Thoracic aorta (tissue), 2 donors: ENCODE data around the gene ABCA12. TPM values are rescaled to one million over a fixed set of nuclear protein-coding genes. Genes with fewer than 3 reads are reported as not detected.

Source experiments
- ATAC-seq: fragments of 150-250 bp; one replicate; pipeline ENCODE4 v1.8.0; 2017; ENCODE audit warnings: low read depth; ENCODE audit not compliant: insufficient number of reproducible peaks, low FRiP score
- DNase-seq: peaks from one replicate; pipeline ENCODE4 v3.0.0-alpha.2; 2020; ENCODE audit warnings: low spot score
- H3K27ac ChIP-seq, 2 donors: fragments of 200-600 bp; sonication (generic); 1 replicate in 1 of 2; 2 replicates in 1 of 2; pipeline ENCODE4 v1.5.1; 2016; ENCODE audit warnings: mild to moderate bottlenecking in 2 of 2, moderate library complexity in 2 of 2
- H3K27me3 ChIP-seq: fragments of 200-600 bp; sonication (generic); replicated peaks from 2 replicates; pipeline ENCODE4 v1.6.0; 2016; ENCODE audit warnings: mild to moderate bottlenecking; ENCODE audit not compliant: insufficient read depth
- H3K36me3 ChIP-seq: fragments of 200-600 bp; sonication (generic); one replicate; pipeline ENCODE4 v1.5.1; 2016
- H3K4me1 ChIP-seq, 2 donors: fragments of 200-600 bp; sonication (generic); 1 replicate in 1 of 2; 2 replicates in 1 of 2; pipeline versions ENCODE4 v1.5.1 to v1.6.0; 2016; ENCODE audit warnings: low read depth in 2 of 2, mild to moderate bottlenecking in 1 of 2; ENCODE audit not compliant: control insufficient read depth in 1 of 2
- H3K4me3 ChIP-seq: fragments of 200-600 bp; sonication (generic); 2 replicates; pipeline ENCODE4 v1.5.1; 2016; ENCODE audit warnings: mild to moderate bottlenecking
- H3K9me3 ChIP-seq: fragments of 200-600 bp; sonication (generic); 2 replicates; pipeline ENCODE4 v1.5.1; 2016
- CTCF ChIP-seq: fragments of 200-600 bp; sonication (generic); IDR thresholded peaks from one replicate; pipeline ENCODE4 v1.5.1; 2019; ENCODE audit warnings: antibody characterized with exemption
- total RNA-seq, 2 donors: library from RNA; depleted of rRNA; stranded (reverse); fragments of >200 nt; gene quantifications; one replicate each; pipeline versions ENCODE4 v1.1.0 to v1.2.3, GENCODE V29; 2016

Gene ABCA12
- total RNA-seq, 2 donors from 2014 or later = 0.14 TPM; not detected in 1

GRCh38 chr2:215156453-215156852, 18.0 kb upstream of the ABCA12 start:
- DNase-seq = no peak
- TF ChIP-seq CTCF = no peak
- no peaks in the 10 kb centered on the region for H3K27me3 ChIP-seq

GRCh38 chr2:215149894-215150293, 11.5 kb upstream of the ABCA12 start:
- ATAC-seq = no peak
- no peak overlapping the region for H3K27ac ChIP-seq

More at GRCh38 chr2:215156453-215156852, 18.0 kb upstream of the ABCA12 start:
- Histone ChIP-seq H3K36me3 (no peaks in the 10 kb centered on the region), H3K4me1 (no peaks in the 10 kb centered on the region), H3K9me3 (no peaks in the 10 kb centered on the region), H3K4me3 (no peak overlapping the region), H3K27ac (no peak overlapping the region)
- no peak for ATAC-seq

GRCh38 chr2:215149486-215149885, 11.1 kb upstream of the ABCA12 start:
- TF ChIP-seq CTCF = no peak

More at GRCh38 chr2:215149894-215150293, 11.5 kb upstream of the ABCA12 start:
- no peaks in the 10 kb centered on the region for H3K9me3 ChIP-seq
- H3K27me3 ChIP-seq = no peaks in the 10 kb centered on the region
- H3K4me3 ChIP-seq = no peak overlapping the region
- no peaks in the 10 kb centered on the region for H3K36me3 ChIP-seq
- no peak for DNase-seq
- TF ChIP-seq CTCF = no peak
- H3K4me1 ChIP-seq = no peaks in the 10 kb centered on the region

GRCh38 chr2:215149060-215149459, 10.6 kb upstream of the ABCA12 start:
- no peak for ATAC-seq
- no peaks in the 10 kb centered on the region for H3K36me3 ChIP-seq
- no peak for TF ChIP-seq CTCF
- DNase-seq = no peak
- H3K27ac ChIP-seq = no peak overlapping the region
- H3K4me3 ChIP-seq = no peak overlapping the region
- H3K27me3 ChIP-seq = no peaks in the 10 kb centered on the region
- no peaks in the 10 kb centered on the region for H3K9me3 ChIP-seq
- no peaks in the 10 kb centered on the region for H3K4me1 ChIP-seq

More at GRCh38 chr2:215149486-215149885, 11.1 kb upstream of the ABCA12 start:
- Histone ChIP-seq H3K9me3 (no peaks in the 10 kb centered on the region), H3K36me3 (no peaks in the 10 kb centered on the region), H3K27ac (no peak overlapping the region), H3K4me1 (no peaks in the 10 kb centered on the region), H3K27me3 (no peaks in the 10 kb centered on the region), H3K4me3 (no peak overlapping the region)
- DNase-seq (no peak), ATAC-seq (no peak)

GRCh38 chr2:215145611-215146010, 7.2 kb upstream of the ABCA12 start:
- Histone ChIP-seq H3K27ac (no peak overlapping the region), H3K4me1 (no peaks in the 10 kb centered on the region), H3K27me3 (no peaks in the 10 kb centered on the region), H3K36me3 (no peaks in the 10 kb centered on the region), H3K4me3 (no peak overlapping the region), H3K9me3 (no peaks in the 10 kb centered on the region)
- no peak for TF ChIP-seq CTCF
- no peak for ATAC-seq
- DNase-seq = no peak
